VCaP (cell line): ENCODE data around the gene ELF1.

Experiments used
- H3K27ac ChIP-seq: fragments of 450-650 bp; 2 replicates; pipeline ENCODE4 v1.5.1; 2017
- CTCF ChIP-seq: fragments of 450-650 bp; conservative IDR thresholded peaks from 2 replicates; pipeline ENCODE4 v1.5.1; 2017; ENCODE audit warnings: mild to moderate bottlenecking, moderate library complexity

ELF1 gene

GRCh38 chr13:41025518-41025917, 6.4 kb upstream of the ELF1 start:
- no peak overlapping the region for H3K27ac ChIP-seq
- no peak for TF ChIP-seq CTCF

DNA sequence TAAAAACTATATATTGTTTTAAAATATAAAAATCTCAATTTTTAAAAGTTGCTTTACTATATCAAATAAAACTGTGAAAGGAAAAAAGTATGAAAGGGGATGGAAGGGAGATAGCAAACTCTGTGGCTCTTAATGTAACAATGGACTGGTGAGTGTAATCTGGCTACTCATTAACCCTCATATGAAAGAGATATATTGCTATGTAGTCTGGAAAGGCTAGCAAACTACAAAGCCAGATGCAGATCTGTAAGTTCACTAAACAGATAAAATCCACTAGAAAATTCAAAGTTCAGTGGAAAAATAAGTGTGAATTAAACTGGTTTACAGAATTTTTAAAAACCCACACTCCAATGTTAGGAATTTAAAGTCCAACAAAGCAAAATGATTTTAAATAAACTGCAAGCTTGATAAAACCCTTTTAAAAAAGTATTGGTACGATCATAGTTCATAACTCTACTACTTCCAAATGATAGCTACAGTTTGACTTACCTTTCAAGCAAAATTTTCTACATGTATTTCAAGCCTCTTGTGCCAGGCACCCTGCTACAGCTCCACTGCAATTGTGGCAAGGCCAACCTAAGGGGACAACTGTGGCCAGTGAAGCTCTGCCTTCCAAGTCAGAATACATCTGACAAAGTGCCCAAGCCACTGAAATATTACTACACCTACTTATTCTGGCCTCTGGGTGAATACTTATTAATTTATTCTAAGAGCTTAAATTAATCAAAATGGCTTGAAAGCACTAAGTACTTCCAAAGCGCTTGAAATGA, 647 bp upstream of the ELF1 start:
- TF ChIP-seq CTCF = no peak
- peak overlapping the region; percentile 72 for H3K27ac ChIP-seq

DNA sequence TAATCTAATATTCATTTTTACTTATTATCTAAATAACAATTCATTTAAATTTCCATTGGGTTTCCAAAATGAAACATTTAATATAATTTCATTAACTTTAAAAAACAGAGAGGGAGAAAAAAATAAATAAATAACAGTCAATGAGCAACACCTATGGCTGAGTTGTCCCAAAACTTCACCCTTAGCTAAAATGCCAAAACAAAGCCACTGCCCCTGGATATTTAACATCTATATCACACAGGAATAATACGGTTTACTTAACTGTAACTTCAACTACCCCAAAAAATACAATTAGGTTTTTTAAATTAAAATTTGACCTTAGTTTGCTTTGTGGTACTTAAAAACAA, 541 bp downstream of the ELF1 start:
- no peak for TF ChIP-seq CTCF
- peak overlapping the region; percentile 72 for H3K27ac ChIP-seq

DNA sequence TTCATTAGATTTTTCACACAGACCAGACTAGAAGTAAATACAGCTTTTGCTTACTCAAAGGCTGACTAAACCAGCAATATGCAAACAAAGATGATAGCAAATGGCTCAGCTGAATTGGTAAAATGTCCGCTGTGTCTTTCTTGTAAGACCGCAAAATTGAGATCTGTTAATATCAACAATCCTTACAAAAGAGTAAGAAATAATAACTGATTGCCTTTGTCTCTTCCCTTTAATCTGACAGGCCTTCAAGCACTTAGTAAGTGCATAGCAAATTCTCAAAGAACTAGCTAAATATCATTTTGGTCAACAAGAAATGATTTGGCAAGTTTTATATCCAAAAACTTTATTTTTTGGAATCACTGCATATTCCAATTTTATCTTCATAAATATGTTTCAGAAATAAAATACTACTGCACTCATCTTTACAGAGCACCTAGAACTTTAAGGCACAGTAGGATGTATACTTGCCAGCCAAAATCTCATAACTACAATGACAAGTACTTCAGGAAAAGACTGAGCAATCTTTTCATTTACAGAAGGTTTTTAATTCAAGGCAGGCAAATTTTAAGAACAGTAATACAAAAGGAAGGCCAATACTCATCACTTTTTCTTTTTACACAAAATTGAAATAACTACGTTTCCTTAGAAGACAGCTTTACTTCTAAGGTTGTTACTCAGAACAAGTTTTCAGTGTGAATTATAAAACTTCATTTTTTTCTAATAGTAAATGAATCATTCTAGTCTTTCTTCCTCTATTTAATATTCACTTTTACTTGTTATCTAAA, 1.1 kb downstream of the ELF1 start:
- no peak for TF ChIP-seq CTCF
- peak overlapping the region; percentile 72 for H3K27ac ChIP-seq

DNA sequence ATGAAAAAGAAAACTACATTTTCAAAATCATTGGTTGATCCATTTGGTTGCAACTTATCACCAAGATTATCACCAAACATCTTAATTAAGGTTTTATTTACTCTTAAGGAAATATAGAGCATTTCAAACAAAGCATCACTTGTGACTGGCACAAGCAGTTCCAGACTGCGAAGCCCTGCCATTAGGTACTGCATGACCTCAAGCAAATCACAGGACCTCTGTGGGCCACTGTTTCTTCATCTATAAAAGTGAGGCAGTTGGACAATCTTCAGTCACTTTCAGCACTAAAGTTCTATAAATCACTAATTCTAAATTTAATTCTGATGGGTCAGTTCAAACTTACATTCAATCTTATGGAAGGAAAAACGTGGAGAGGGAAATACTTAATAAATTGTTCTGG, 2.0 kb downstream of the ELF1 start:
- TF ChIP-seq CTCF = no peak
- H3K27ac ChIP-seq = peak overlapping the region; percentile 72

- H3K27ac ChIP-seq = peak overlapping the region; percentile 4; the same call in 1 of the 2 replicates
- no peak for TF ChIP-seq CTCF
Measured at GRCh38 chr13:41015920-41016319, 3.2 kb downstream of the ELF1 start.

DNA sequence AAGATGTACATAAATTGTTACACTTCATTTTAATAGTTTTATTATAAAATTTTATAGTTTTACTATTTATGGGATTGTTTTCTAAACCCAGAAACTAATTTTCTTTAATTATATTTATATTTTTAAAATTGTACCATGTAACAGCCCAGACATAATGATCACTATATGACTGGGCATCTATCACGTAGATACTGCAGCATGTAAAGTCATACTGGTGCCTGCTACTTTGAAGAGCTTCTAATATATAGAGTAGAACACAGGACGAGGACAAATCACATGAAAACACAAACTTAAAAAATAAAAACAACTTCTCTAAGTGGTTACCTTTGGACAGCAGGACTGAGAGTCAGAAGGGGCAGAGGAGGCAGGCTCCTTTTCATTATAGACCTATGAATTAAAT, 5.3 kb downstream of the ELF1 start:
- H3K27ac ChIP-seq = no peak overlapping the region
- TF ChIP-seq CTCF = no peak
